Activated naive CD4-positive, alpha-beta T cell treated with anti-CD3 and anti-CD28 coated beads, Interleukin-2, amount 50 U/mL, for 16 hours (primary cell): ENCODE data around the gene MCTP2.
"Not testable (repeated sequence)": the region's sequence is repeated elsewhere in the genome, so short reads cannot be mapped to it uniquely, and the experiment has no call there.

Source experiments
- DNase-seq: peaks from one replicate; pipeline ENCODE4 v3.0.0-alpha.2; 2020

The MCTP2 gene

GRCh38 chr15:94457661-94458060 is 226.3 kb downstream of the MCTP2 start:
- no peak for DNase-seq

GRCh38 chr15:94460624-94461023 is 229.3 kb downstream of the MCTP2 start:
- DNase-seq: no peak

- no peak for DNase-seq
Observed at GRCh38 chr15:94467034-94467433, 235.7 kb downstream of the MCTP2 start.

- DNase-seq: no peak
Observed at GRCh38 chr15:94470492-94470891, 239.1 kb downstream of the MCTP2 start.

GRCh38 chr15:94476686-94477085 is 245.3 kb downstream of the MCTP2 start:
- no peak for DNase-seq

- DNase-seq: no peak
Observed at GRCh38 chr15:94477913-94478553, 246.7 kb downstream of the MCTP2 start.

GRCh38 chr15:94478763-94479162 is 247.4 kb downstream of the MCTP2 start:
- no peak for DNase-seq

- no peak for DNase-seq
Observed at GRCh38 chr15:94480289-94480834, 249.0 kb downstream of the MCTP2 start.

- DNase-seq: no peak
Observed at GRCh38 chr15:94485148-94485719, 253.9 kb downstream of the MCTP2 start.

GRCh38 chr15:94487635-94488034 is 256.3 kb downstream of the MCTP2 start:
- DNase-seq: no peak

- DNase-seq: no peak
Observed at GRCh38 chr15:94493176-94493575, 261.8 kb downstream of the MCTP2 start.

GRCh38 chr15:94493586-94493985 is 262.2 kb downstream of the MCTP2 start:
- not testable (repeated sequence) for DNase-seq

- DNase-seq: no peak
Observed at GRCh38 chr15:94494732-94495131, 263.4 kb downstream of the MCTP2 start.

- no peak for DNase-seq
Observed at GRCh38 chr15:94503293-94503692, 271.9 kb downstream of the MCTP2 start.

GRCh38 chr15:94509259-94509658 is 277.9 kb downstream of the MCTP2 start:
- no peak for DNase-seq

GRCh38 chr15:94522125-94522524 is 290.8 kb downstream of the MCTP2 start:
- no peak for DNase-seq

- no peak for DNase-seq
Observed at GRCh38 chr15:94523873-94524272, 292.5 kb downstream of the MCTP2 start.

- DNase-seq: no peak
Observed at GRCh38 chr15:94524565-94524964, 293.2 kb downstream of the MCTP2 start.

GRCh38 chr15:94526071-94526689 is 294.8 kb downstream of the MCTP2 start:
- DNase-seq: no peak

- DNase-seq: no peak
Observed at GRCh38 chr15:94532226-94532625, 300.9 kb downstream of the MCTP2 start.
